GM19043 (cell line): ENCODE results near the gene TMEM131.
"Not testable (repeated sequence)": the region's sequence is repeated elsewhere in the genome, so short reads cannot be mapped to it uniquely, and the experiment has no call there.

Experiments used
- ATAC-seq: cut with Tn5 transposase; IDR thresholded peaks from one replicate; pipeline ENCODE4 v1.9.1; 2021; ENCODE audit warnings: low read depth; ENCODE audit not compliant: unreplicated experiment

TMEM131 gene

GRCh38 chr2:97715951-97716694, 279.6 kb downstream of the TMEM131 start:
- no peak for ATAC-seq

- ATAC-seq, result no peak
Measured at GRCh38 chr2:97714950-97715652, 280.6 kb downstream of the TMEM131 start.

GRCh38 chr2:97714084-97714949, 281.4 kb downstream of the TMEM131 start:
- no peak for ATAC-seq

- ATAC-seq, result no peak
Measured at GRCh38 chr2:97713296-97714083, 282.3 kb downstream of the TMEM131 start, which contains the start of gene ZAP70. ZAP70 (plus strand) TSS chr2:97713576; CDS start chr2:97724037, 10,461 bp downstream.

- ATAC-seq, result no peak
Measured at GRCh38 chr2:97712693-97713295, 283.0 kb downstream of the TMEM131 start.

GRCh38 chr2:97712175-97712574, 283.6 kb downstream of the TMEM131 start:
- not testable (repeated sequence) for ATAC-seq

GRCh38 chr2:97711394-97711711, 284.4 kb downstream of the TMEM131 start:
- ATAC-seq, result no peak

- ATAC-seq, result no peak
Measured at GRCh38 chr2:97708608-97709007, 287.1 kb downstream of the TMEM131 start.

GRCh38 chr2:97708048-97708380, 287.7 kb downstream of the TMEM131 start:
- ATAC-seq, result no peak

GRCh38 chr2:97707362-97708047, 288.2 kb downstream of the TMEM131 start:
- no peak for ATAC-seq

GRCh38 chr2:97706708-97707345, 288.9 kb downstream of the TMEM131 start:
- no peak for ATAC-seq
